Measurements from ENCODE around the gene COL8A1.

Gene COL8A1

DNA sequence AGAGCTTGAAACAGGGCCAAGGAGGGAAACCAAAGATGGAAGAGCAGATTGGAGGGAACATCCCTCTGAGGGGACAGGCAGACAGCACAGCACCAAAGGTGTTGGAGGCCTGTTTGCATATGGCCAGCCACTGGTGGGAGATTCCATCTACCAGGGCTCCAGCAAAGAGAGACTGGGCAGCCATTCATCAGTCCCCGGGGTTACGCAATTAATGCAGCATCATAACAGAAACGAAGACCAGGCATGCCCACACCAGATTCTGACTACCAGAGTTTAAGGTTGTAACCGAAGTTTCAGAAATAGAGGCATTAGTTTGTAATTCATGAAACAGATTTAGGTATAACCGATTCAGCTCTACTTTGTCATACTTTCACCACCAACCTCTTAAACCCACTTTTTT is 58.1 kb downstream of the COL8A1 start:
- Mint-ChIP-seq H3K36me3 (no peaks in the 10 kb centered on the region), H3K27ac (no peak overlapping the region), H3K4me1 (no peaks in the 10 kb centered on the region), H3K4me3 (no peak overlapping the region), H3K27me3 (peaks cover 0 to 11% of the 10 kb centered on the region in 2 donors), H3K9me3 (no peaks in the 10 kb centered on the region)
- ATAC-seq (replicated peaks) (no peak), DNase-seq (no peak)

DNA sequence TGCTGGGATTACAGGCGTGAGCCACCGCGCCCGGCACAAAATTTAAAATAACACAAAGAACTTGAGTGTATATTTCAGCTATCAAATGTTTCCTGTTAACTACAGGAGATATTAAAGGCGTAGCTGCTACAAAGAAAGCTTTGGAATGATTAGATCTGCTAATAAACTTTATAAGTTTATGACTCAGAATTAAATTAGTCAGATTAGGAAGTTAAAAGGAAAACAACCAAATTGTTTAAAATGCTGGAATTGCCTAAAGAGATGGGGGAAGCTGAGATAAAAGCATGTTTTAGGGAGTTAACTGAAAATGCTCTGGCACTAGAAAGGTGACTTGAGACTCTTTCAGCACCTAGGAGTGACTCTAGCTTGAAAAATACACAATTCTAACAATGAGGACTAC is 58.9 kb downstream of the COL8A1 start:
- H3K4me3 Mint-ChIP-seq, result no peak overlapping the region

GRCh38 chr3:99698932-99699331 is 60.5 kb downstream of the COL8A1 start:
- Mint-ChIP-seq H3K4me3 (no peak overlapping the region), H3K9me3 (no peaks in the 10 kb centered on the region), H3K27me3 (peaks cover 0 to 5% of the 10 kb centered on the region in 2 donors), H3K36me3 (no peaks in the 10 kb centered on the region), H3K4me1 (no peaks in the 10 kb centered on the region), H3K27ac (no peak overlapping the region)
- ATAC-seq (replicated peaks) (no peak), DNase-seq (no peak)

More for the DNA sequence above, 58.9 kb downstream of the COL8A1 start:
- Mint-ChIP-seq H3K36me3 (no peaks in the 10 kb centered on the region), H3K9me3 (no peaks in the 10 kb centered on the region), H3K27me3 (peaks cover 0 to 6% of the 10 kb centered on the region in 2 donors), H3K4me1 (no peaks in the 10 kb centered on the region), H3K27ac (no peak overlapping the region)
- no peak for DNase-seq
- ATAC-seq (replicated peaks), result no peak

GRCh38 chr3:99699841-99700240 is 61.4 kb downstream of the COL8A1 start:
- Mint-ChIP-seq H3K27me3 (peaks cover 0 to 5% of the 10 kb centered on the region in 2 donors), H3K36me3 (no peaks in the 10 kb centered on the region), H3K4me1 (no peaks in the 10 kb centered on the region), H3K27ac (no peak overlapping the region), H3K9me3 (no peaks in the 10 kb centered on the region), H3K4me3 (no peak overlapping the region)
- ATAC-seq (replicated peaks) (no peak), DNase-seq (no peak)

DNA sequence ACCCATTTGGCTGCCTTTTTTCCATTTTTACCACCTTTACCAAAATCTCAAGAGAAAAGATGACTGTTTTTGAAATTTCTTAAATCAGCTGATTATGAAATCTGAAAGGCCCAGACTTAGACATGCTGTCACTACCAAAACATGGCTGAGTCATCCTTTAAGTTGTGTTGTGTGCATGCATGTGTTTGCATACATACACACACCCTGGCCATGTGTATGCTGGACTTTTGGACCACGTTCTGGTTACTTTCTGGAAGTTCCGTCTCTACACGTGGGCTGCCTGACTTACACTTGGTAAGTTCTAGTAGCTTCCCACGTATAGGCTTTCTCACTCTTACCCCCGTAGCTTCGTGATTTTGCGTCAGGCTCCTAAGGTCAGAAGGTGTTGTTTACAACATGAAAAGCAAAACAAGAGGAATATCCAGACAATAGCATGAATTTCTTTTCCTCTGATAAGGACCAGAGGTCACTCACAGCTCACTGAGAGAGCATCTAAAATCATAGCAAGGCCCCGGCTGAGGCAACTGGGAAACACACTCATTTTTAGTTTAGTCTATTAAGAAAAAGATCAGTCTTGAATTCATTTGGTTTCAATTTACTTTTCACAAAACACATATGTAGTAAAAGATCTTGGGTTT is 62.4 kb downstream of the COL8A1 start:
- Mint-ChIP-seq H3K36me3 (no peaks in the 10 kb centered on the region), H3K9me3 (no peaks in the 10 kb centered on the region), H3K4me1 (no peaks in the 10 kb centered on the region), H3K27me3 (peaks cover 0 to 5% of the 10 kb centered on the region in 2 donors), H3K4me3 (no peak overlapping the region), H3K27ac (no peak overlapping the region)
- no peak for DNase-seq
- no peak for ATAC-seq (replicated peaks)

GRCh38 chr3:99702953-99703943 is 64.9 kb downstream of the COL8A1 start:
- H3K9me3 Mint-ChIP-seq, result no peaks in the 10 kb centered on the region

DNA sequence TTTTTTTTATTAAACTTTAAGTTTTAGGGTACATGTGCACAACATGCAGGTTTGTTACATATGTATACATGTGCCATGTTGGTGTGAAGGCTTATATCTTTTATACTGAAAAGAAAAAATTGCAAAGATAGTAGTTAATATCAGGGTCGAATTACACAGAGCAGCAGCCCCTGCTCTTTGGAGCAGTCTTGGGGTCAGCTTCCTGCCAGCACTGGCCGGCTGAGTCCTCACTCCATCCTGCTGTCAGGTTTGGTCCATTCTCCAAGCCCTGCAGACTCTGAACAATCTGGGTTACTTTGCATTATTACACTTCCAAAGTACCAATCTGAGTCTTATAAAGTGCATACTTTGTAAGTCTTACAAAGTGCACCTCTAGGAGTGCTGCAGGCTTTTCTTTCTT is 66.0 kb downstream of the COL8A1 start:
- Mint-ChIP-seq H3K9me3 (no peaks in the 10 kb centered on the region), H3K27me3 (peaks cover 0 to 3% of the 10 kb centered on the region in 2 donors), H3K4me1 (no peaks in the 10 kb centered on the region), H3K4me3 (no peak overlapping the region), H3K27ac (no peak overlapping the region), H3K36me3 (no peaks in the 10 kb centered on the region)
- no peak for ATAC-seq (replicated peaks)
- DNase-seq, result no peak

More at GRCh38 chr3:99702953-99703943, 64.9 kb downstream of the COL8A1 start:
- Mint-ChIP-seq H3K4me1 (no peaks in the 10 kb centered on the region), H3K36me3 (no peaks in the 10 kb centered on the region), H3K27me3 (no peaks in the 10 kb centered on the region), H3K27ac (no peak overlapping the region), H3K4me3 (no peak overlapping the region)
- no peak for ATAC-seq (replicated peaks)
- no peak for DNase-seq

DNA sequence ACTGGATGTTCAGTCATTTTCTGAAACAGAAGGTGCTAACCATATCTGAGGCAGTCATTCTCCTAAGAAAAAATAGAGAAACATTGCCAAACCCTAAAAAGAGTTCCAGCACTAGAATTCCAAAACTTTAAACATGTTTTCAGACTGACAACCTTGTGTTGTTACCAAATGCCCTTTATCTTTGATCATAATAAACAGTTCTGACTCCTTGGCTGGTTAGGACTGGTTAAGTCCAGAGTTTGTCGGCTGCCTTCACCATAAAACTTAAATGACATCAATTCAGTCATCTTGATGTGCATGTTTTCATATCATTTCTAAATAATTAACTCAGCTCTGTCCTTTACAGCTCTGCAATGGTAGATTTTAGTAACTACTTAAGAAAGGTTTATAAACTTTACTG is 68.0 kb downstream of the COL8A1 start:
- H3K27me3 Mint-ChIP-seq, result peaks cover 0 to 3% of the 10 kb centered on the region in 2 donors
- H3K36me3 Mint-ChIP-seq, result no peaks in the 10 kb centered on the region
- DNase-seq (no peak), ATAC-seq (replicated peaks) (no peak)
- H3K4me1 Mint-ChIP-seq, result no peaks in the 10 kb centered on the region
- no peak overlapping the region for H3K4me3 Mint-ChIP-seq
- no peak overlapping the region for H3K27ac Mint-ChIP-seq
- no peaks in the 10 kb centered on the region for H3K9me3 Mint-ChIP-seq

GRCh38 chr3:99708207-99708745 is 69.9 kb downstream of the COL8A1 start:
- Mint-ChIP-seq H3K27me3 (peaks cover 0 to 3% of the 10 kb centered on the region in 2 donors), H3K4me3 (no peak overlapping the region), H3K27ac (no peak overlapping the region), H3K9me3 (no peaks in the 10 kb centered on the region), H3K36me3 (no peaks in the 10 kb centered on the region), H3K4me1 (no peaks in the 10 kb centered on the region)
- no peak for ATAC-seq (replicated peaks)
- no peak for DNase-seq

DNA sequence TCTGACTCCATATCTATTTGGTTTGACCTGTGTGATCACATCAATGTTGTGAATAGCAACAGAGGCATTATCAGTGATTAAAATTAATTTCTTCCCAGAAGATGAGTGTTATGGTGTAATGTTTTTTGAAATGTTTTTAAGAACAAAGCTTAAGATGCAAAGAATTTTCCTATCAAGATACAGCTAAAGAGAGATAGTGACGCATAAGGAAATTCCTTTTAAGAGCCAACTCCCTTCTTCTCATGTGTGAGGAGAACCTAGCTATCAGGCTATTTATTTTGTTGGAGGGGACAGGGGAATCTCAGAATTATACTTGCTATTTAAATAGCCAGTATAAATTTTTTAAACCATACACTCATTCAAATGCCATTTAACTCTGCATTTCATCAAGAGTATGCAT is 71.3 kb downstream of the COL8A1 start:
- DNase-seq (no peak), ATAC-seq (replicated peaks) (no peak)
- no peaks in the 10 kb centered on the region for H3K36me3 Mint-ChIP-seq
- H3K9me3 Mint-ChIP-seq, result no peaks in the 10 kb centered on the region
- H3K4me1 Mint-ChIP-seq, result no peaks in the 10 kb centered on the region
- peaks cover 0 to 8% of the 10 kb centered on the region in 2 donors for H3K27me3 Mint-ChIP-seq
- H3K27ac Mint-ChIP-seq, result no peak overlapping the region
- H3K4me3 Mint-ChIP-seq, result no peak overlapping the region

DNA sequence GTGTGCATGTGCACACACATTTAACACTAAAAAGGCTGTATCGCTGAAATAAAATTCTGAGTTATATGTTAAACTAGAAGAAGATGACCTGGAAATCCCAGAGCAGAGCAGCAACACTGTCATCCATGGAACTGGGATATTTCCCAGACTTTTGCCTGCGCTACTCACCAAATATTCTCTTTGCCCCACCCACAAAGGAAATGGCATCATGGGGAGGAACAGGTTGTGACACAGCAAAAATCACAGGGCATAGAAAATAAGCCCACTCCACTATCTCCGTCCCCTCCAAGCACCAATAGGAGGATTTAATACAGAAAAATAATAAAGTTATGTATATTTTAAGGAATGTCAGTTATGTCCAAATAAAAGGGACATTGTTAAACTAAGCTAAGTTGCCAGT is 71.7 kb downstream of the COL8A1 start:
- Mint-ChIP-seq H3K9me3 (no peaks in the 10 kb centered on the region), H3K27ac (no peak overlapping the region), H3K4me3 (no peak overlapping the region), H3K36me3 (no peaks in the 10 kb centered on the region), H3K27me3 (peaks cover 0 to 8% of the 10 kb centered on the region in 2 donors), H3K4me1 (no peaks in the 10 kb centered on the region)
- DNase-seq (no peak), ATAC-seq (replicated peaks) (no peak)

DNA sequence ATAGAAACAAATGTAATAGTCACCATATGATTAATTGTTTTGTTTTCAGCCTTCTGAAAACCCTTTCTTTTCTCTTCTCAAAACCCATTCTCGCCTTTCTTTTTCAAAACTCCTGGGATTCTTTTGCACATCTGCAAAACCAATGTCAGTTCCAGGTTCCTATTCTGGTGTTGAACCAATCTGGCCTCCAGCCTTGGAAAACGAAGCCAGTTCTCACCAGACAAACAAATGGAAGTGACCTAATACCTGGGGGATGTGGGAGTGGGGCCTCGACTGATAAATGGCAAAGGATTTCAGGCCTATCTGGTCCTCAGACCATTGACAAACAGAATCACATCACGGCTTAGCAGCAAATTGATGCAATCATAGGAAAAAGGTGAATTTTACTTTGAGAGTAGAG is 73.0 kb downstream of the COL8A1 start:
- H3K9me3 Mint-ChIP-seq, result no peaks in the 10 kb centered on the region
- H3K4me3 Mint-ChIP-seq, result no peak overlapping the region
- H3K4me1 Mint-ChIP-seq, result no peaks in the 10 kb centered on the region
- peaks cover 0 to 8% of the 10 kb centered on the region in 2 donors for H3K27me3 Mint-ChIP-seq
- H3K27ac Mint-ChIP-seq, result no peak overlapping the region
- ATAC-seq (replicated peaks) (no peak), DNase-seq (no peak)
- H3K36me3 Mint-ChIP-seq, result no peaks in the 10 kb centered on the region

DNA sequence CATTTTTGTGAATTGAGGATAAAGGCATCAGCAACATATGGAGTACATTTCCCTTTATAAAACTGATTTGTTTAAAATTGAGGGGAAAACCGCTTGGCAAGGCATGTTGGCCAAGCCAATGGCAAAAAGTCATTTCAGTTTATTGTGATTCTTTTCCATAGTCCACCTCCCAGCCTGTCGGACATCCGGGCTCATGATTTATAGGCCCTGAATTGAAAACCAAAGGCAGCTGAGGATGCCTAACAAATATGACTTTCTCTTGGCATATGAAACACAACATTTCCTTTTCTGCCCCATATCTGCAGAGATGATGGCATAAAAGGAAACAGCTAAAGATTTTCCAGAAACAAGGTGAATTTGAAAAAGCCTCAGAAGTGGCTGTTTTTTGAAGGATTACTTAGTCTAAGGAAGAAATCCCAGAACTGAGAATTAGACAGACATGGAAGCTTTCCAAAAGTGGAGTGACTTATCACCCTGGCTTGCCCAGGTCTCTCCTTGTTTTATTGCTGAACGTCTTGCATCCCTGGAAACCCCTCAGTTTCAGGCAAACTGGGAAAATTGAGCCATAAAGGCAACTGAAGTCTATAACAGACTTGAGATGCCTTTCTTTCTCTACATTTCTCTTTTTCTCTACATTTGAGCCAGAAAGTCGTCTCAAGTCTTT is 74.0 kb downstream of the COL8A1 start:
- DNase-seq, result no peak
- no peaks in the 10 kb centered on the region for H3K4me1 Mint-ChIP-seq
- no peak for ATAC-seq (replicated peaks)
- H3K4me3 Mint-ChIP-seq, result no peak overlapping the region
- peaks cover 0 to 8% of the 10 kb centered on the region in 2 donors for H3K27me3 Mint-ChIP-seq
- no peaks in the 10 kb centered on the region for H3K36me3 Mint-ChIP-seq
- no peak overlapping the region for H3K27ac Mint-ChIP-seq
- no peaks in the 10 kb centered on the region for H3K9me3 Mint-ChIP-seq

GRCh38 chr3:99713440-99713839 is 75.0 kb downstream of the COL8A1 start:
- Mint-ChIP-seq H3K36me3 (no peaks in the 10 kb centered on the region), H3K4me3 (no peak overlapping the region), H3K4me1 (no peaks in the 10 kb centered on the region)

More at GRCh38 chr3:99713440-99713839, 75.0 kb downstream of the COL8A1 start:
- no peak overlapping the region for H3K27ac Mint-ChIP-seq
- DNase-seq (no peak), ATAC-seq (replicated peaks) (no peak)
- no peaks in the 10 kb centered on the region for H3K9me3 Mint-ChIP-seq
- H3K27me3 Mint-ChIP-seq, result peaks cover 0 to 8% of the 10 kb centered on the region in 2 donors

Measured in stimulated activated naive B cell treated with anti-CD40 and anti-IgM and Interleukin-4, amounts not matched to agents 10 μg/mL and 1 μg/mL and 100 μg/mL, for 72 hours (primary cell).